Erythroblast (primary cell): Measurements from ENCODE around the gene PICALM.

ENCODE experiments used
- DNase-seq, 2 experiments: peaks; one replicate each; lab custom pipeline; 2025; lab: John Stamatoyannopoulos, UW
- GATA1 ChIP-seq: IDR thresholded peaks from 2 replicates; pipeline ENCODE4 v1.6.1; 2011; ENCODE audit warnings: low read depth, mild to moderate bottlenecking, control low read depth, low read length, moderate library complexity
- POLR2A ChIP-seq: IDR thresholded peaks from 2 replicates; pipeline ENCODE4 v1.6.1; 2011; ENCODE audit warnings: mild to moderate bottlenecking, low read length

PICALM gene

DNA sequence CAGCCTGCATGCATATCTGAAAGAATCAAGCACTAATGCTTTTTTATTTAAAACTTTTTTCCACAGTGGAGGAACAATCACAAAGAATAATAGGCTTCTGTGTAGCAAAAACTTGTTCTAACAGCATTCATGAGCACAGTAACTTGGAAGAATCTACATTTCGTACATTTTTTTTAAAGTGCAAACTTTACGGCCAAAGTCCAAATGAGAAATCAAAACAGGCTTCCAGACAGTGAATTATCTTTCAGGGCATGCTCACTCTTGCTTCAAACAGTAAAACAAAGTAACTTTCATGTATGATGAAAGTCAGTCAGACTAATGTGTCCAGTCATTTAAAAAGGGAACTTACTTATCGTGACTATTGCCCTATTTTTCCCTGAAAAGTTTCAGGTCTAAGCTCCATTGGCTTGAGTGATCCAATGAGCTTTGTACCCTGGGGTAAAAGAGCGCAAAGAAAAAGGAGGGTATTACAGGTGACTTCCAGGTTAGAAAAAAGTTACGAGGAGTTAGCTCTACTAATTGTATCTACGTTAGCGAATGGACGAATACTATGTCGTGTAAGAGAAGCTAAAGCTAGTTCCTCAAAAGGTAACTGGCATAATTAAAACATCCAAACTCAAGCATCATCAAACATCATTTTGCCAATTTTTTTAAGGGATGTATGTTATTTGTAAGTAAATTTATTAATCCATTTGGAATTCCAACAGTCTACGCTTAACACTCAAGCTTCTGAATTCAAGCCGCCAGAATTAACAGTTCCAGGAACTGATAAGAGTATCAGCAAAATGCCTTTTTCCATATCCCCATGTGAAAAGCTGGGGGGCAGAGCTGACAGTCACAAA is 1.7 kb downstream of the PICALM start:
- DNase-seq = peak; percentile 59 to 79
- TF ChIP-seq POLR2A (no peak), GATA1 (no peak)

DNA sequence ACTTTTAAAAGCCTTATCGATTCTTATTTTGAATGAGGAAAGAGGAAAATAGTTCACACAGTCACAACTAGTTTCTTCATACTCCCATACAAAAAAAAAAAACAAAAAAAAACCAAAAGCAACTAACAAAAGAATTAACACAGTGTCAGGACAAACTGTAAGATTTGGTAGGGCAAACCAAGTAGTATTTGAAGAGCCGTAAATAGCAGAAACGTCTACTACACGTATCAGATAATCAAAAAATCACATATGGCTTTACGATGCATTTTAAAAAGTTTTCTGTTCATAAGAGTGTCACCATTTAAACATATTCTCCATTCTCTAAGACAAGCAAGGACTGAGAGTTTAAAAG is 2.3 kb downstream of the PICALM start:
- TF ChIP-seq POLR2A (no peak), GATA1 (no peak)

GRCh38 chr11:86066033-86066432 is 2.9 kb downstream of the PICALM start:
- peak in 1 of 2 experiments; percentile 56 for DNase-seq
- TF ChIP-seq POLR2A (no peak), GATA1 (no peak)

More for the DNA sequence above, 2.3 kb downstream of the PICALM start:
- peak; percentile 29 to 65 for DNase-seq

GRCh38 chr11:86064220-86064803 is 4.6 kb downstream of the PICALM start:
- TF ChIP-seq GATA1 (no peak), POLR2A (no peak)
- peak in 1 of 2 experiments; percentile 35 for DNase-seq

GRCh38 chr11:86063536-86063935 is 5.3 kb downstream of the PICALM start:
- TF ChIP-seq GATA1 (no peak), POLR2A (no peak)
- DNase-seq = no peak

GRCh38 chr11:86062719-86063118 is 6.2 kb downstream of the PICALM start:
- DNase-seq = no peak
- TF ChIP-seq GATA1 (no peak), POLR2A (no peak)

DNA sequence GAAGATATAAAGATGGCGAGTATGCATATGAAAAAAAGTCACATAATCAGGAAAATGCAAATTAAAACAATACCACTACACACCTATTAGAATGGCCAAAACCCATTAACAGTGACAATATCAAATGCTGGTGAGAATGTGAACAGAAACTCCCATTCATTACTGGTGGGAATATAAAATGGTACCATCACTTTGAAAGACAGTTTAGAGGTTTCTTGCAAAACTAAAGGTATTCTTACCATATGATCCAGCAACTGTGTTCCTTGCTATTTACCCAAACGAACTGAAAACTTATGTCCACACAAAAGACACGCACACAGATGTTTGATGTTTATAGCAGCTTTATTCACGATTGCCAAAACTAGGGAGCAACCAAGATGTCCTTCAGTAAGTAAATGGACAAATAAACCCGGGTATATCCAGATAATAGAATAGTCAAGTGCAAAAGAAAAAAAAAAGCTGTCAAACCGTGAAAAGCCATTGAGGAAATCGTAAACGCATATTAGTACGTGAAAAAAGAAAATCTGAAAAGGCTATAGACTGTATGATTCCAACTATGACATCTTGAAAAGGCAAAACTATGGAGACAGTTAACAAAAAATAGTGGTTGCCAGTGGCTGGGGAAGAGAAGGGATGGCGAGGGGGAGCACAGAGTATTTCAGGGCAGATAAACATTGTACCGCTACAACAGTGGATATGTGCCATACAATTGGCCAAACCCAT is 7.2 kb downstream of the PICALM start:
- DNase-seq = peak in 1 of 2 experiments; percentile 14
- no peak for TF ChIP-seq POLR2A
- no peak for TF ChIP-seq GATA1

- TF ChIP-seq GATA1 = no peak
- TF ChIP-seq POLR2A = no peak
Observed at GRCh38 chr11:86060544-86060943, 8.3 kb downstream of the PICALM start.

GRCh38 chr11:86058360-86058759 is 10.5 kb downstream of the PICALM start:
- TF ChIP-seq GATA1 (no peak), POLR2A (no peak)
- DNase-seq = no peak

More at GRCh38 chr11:86060544-86060943, 8.3 kb downstream of the PICALM start:
- DNase-seq = no peak

GRCh38 chr11:86056351-86056854 is 12.5 kb downstream of the PICALM start:
- TF ChIP-seq POLR2A (no peak), GATA1 (no peak)
- no peak for DNase-seq

DNA sequence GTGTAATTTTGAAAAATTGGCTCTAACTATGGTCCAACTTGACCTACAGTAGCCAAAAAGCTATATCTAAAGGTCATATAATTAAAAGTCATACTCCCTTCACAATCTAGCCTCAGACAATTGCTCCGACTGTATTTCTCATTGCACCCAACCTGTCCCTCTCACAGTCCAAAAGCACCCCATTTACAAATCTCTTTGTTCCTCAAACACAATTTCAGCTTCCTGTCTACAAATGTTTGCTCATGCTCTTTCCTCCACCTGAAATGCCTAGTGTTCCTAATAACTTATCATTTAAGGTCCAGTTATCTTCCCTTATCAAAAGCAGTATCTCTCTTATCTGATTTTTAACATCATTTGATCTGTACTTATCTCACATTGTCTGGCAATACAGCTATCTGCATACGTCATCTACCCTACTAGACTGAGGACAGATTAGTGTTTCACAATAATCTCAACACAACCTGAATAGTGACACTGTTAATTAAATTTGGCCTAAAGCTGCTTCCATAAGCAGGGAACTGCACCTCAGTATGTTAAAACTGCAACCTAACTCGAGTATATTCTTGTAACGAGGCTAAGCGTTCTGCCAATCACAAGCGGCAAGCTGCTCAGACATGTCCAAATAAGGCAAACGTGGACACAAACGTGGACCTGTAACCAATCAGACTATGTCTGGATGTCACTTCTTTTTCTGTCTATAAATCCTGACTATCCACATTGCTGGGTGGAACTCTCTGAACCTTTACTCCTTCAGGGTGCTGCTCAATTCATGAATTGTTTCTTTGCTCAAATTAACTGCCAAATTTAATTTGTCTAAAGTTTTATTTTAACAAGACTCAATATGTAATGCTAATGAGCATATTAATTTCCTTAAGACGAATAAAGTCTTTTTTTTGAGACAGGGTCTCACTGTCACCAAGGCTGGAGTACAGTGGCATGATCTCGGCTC is 15.9 kb downstream of the PICALM start:
- TF ChIP-seq POLR2A (no peak), GATA1 (no peak)

GRCh38 chr11:86050196-86050709 is 18.6 kb downstream of the PICALM start:
- TF ChIP-seq POLR2A (no peak), GATA1 (no peak)
- DNase-seq = no peak

More for the DNA sequence above, 15.9 kb downstream of the PICALM start:
- peak in 1 of 2 experiments; percentile 38 for DNase-seq
